ENCODE data around the gene GARIN5A. TPM values are rescaled to one million over a fixed set of nuclear protein-coding genes. Genes with fewer than 3 reads are reported as not detected.
"Not testable (repeated sequence)": the region's sequence is repeated elsewhere in the genome, so short reads cannot be mapped to it uniquely, and the experiment has no call there.

GARIN5A gene
- total RNA-seq, 6 donors from 2014 or later: 2.4 to 10.1 (median 3.0) TPM; not detected in 1

DNA sequence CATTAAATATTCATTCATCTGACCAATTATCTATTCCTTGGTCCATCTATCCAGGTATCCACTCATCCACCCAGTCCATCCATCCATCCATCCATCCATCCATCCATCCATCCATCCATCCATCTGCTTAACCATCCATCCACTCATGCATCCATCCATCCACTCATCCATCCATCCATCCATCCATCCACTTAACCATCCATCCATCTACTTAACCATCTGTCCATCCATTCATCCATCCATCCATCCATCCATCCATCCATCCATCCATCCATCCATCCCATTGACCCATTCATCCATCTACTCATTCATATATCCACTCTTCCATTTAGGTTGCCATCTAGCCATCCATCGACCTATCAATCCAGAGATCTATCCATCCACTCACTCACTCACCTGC, 32.6 kb downstream of the GARIN5A start:
- DNase-seq (no peak), ATAC-seq (ENCODE audit: low FRiP score in 2 of 2) (no peak)
- no peaks in the 10 kb centered on the region for H3K9me3 ChIP-seq
- TF ChIP-seq POLR2AphosphoS5 (IDR thresholded peaks at IDR 0.05): no peak
- no peak for TF ChIP-seq POLR2A (IDR thresholded peaks at IDR 0.05)
- no peak for TF ChIP-seq EP300 (IDR thresholded peaks at IDR 0.05)
- TF ChIP-seq, protein P1, sequence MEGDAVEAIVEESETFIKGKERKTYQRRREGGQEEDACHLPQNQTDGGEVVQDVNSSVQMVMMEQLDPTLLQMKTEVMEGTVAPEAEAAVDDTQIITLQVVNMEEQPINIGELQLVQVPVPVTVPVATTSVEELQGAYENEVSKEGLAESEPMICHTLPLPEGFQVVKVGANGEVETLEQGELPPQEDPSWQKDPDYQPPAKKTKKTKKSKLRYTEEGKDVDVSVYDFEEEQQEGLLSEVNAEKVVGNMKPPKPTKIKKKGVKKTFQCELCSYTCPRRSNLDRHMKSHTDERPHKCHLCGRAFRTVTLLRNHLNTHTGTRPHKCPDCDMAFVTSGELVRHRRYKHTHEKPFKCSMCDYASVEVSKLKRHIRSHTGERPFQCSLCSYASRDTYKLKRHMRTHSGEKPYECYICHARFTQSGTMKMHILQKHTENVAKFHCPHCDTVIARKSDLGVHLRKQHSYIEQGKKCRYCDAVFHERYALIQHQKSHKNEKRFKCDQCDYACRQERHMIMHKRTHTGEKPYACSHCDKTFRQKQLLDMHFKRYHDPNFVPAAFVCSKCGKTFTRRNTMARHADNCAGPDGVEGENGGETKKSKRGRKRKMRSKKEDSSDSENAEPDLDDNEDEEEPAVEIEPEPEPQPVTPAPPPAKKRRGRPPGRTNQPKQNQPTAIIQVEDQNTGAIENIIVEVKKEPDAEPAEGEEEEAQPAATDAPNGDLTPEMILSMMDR (IDR thresholded peaks at IDR 0.05): no peak
- no peaks in the 10 kb centered on the region for H3K27me3 ChIP-seq
- no peaks in the 10 kb centered on the region for H3K4me1 ChIP-seq
- no peak overlapping the region for H3K4me3 ChIP-seq
- WGBS, 2 donors: 64 to 76% methylated on average over 1 of the region's 1 CpG
- no peaks in the 10 kb centered on the region for H3K36me3 ChIP-seq
- no peak overlapping the region for H3K27ac ChIP-seq

DNA sequence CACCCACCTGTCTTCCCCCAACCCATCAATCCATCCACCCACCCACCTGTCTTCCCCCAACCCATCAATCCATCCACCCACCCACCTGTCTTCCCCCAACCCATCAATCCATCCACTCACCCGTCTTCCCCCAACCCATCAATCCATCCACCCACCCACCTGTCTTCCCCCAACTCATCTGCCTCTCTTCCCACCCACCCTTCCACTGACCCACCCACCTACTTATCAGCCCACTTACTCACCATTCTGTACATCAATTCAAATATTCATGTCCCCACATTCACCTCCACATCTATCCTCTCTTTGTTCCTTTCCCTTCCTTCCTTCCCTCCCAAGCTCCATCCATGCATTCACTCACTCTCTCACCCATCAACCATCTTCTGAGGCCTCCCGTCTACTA, 37.5 kb downstream of the GARIN5A start:
- not testable (repeated sequence) for H3K27ac ChIP-seq; H3K27me3 ChIP-seq; H3K36me3 ChIP-seq; H3K9me3 ChIP-seq; H3K4me1 ChIP-seq; H3K4me3 ChIP-seq; DNase-seq; ATAC-seq (ENCODE audit: low FRiP score in 2 of 2)
- 59 to 63% methylated on average over 2 of the region's 2 CpGs for WGBS, 2 donors

DNA sequence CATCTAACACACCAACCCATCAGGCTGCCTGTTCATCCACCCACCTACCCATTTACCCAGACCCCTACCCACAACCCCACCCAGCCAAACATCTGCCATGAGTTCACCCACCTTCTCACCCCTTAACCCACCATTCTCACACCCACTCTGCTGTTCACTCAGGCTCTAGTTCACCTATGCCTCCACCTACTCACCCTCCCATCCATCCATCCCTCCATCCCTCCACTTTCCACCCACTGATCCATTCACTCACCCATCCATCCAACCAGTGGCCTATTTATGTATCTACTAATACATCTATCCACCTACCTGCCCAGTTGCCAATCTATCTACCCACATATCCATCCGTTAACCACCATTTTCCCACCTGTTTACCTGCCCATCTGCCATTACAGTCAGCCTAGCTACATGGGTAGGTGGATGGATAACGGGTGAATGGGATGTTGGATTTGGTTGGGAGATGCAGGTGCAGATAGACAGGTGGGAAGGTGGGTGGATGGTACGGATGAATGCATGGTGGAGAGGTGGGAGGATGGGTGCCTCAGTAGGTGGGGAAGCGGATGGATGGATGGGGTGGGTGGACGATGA, 38.7 kb downstream of the GARIN5A start:
- WGBS, 2 donors: 90 to 94% methylated on average over 5 of the region's 5 CpGs
- Histone ChIP-seq H3K36me3 (no peaks in the 10 kb centered on the region), H3K4me1 (peaks cover 0 to 1% (median under 1%) of the 10 kb centered on the region in 4 donors), H3K27me3 (no peaks in the 10 kb centered on the region), H3K9me3 (no peaks in the 10 kb centered on the region), H3K4me3 (no peak overlapping the region), H3K27ac (no peak overlapping the region)
- DNase-seq (no peak), ATAC-seq (ENCODE audit: low FRiP score in 2 of 2) (no peak)
- TF ChIP-seq, protein P1 (IDR thresholded peaks at IDR 0.05): no peak
- TF ChIP-seq POLR2A (IDR thresholded peaks at IDR 0.05) (no peak), EP300 (IDR thresholded peaks at IDR 0.05) (no peak), POLR2AphosphoS5 (IDR thresholded peaks at IDR 0.05) (no peak)

DNA sequence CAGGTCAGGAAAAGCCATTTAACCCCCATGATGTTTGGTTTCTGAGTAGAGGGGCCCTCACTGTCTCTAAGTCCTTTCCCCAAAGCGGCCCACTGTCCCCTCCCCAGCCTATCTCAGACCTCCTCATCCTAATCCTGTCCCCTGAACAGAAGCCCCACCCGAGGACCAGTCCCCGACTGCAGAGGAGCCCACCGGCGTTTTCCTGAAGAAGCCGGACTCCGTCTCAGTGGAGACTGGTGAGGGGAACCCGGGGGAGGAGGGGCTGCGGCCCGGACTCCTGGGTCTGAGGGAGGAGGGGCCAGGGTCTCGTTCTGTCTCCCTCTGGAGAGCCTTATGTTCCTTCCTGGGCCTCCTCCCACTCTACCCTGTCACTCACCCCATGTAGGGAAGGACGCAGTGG, 41.0 kb downstream of the GARIN5A start:
- no peaks in the 10 kb centered on the region for H3K9me3 ChIP-seq
- peaks cover 0 to 4% (median 0%) of the 10 kb centered on the region in 4 donors for H3K27me3 ChIP-seq
- no peak overlapping the region for H3K4me3 ChIP-seq
- no peak for TF ChIP-seq POLR2AphosphoS5 (IDR thresholded peaks at IDR 0.05)
- TF ChIP-seq POLR2A (IDR thresholded peaks at IDR 0.05): no peak
- TF ChIP-seq EP300 (IDR thresholded peaks at IDR 0.05): no peak
- TF ChIP-seq, protein P1 (IDR thresholded peaks at IDR 0.05): no peak
- H3K27ac ChIP-seq: no peak overlapping the region
- ATAC-seq (ENCODE audit: low FRiP score in 2 of 2) (no peak), DNase-seq (no peak)
- 69 to 83% methylated on average over 10 to 12 of the region's 12 CpGs for WGBS, 2 donors
- peaks cover 9 to 20% (median 19%) of the 10 kb centered on the region in 4 donors for H3K4me1 ChIP-seq
- no peaks in the 10 kb centered on the region for H3K36me3 ChIP-seq

DNA sequence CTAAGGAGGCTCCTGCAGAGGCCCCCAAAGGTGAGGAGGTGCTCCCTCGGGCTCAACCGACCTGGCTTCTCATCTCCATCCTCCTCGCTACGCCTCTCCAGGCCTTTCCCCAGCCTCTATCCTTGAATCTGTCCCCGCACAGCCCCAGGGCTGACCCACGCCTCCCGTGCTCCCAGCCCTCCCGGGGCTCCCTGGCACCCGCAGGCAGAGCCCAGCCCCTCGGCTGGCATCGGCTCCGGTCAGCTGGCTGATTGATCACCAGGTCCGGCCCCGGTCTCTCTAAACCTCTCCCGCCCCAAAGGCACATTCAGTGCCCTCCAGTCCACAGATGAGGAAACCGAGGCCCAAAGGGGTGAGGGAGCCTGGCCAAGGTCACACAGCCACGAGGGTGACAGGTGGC, 41.4 kb downstream of the GARIN5A start:
- no peak overlapping the region for H3K4me3 ChIP-seq
- peaks cover 0 to 4% (median 0%) of the 10 kb centered on the region in 4 donors for H3K27me3 ChIP-seq
- WGBS, 2 donors: 76 to 85% methylated on average over 8 to 17 of the region's 17 CpGs
- no peak for ATAC-seq (ENCODE audit: low FRiP score in 2 of 2)
- no peaks in the 10 kb centered on the region for H3K9me3 ChIP-seq
- no peak for DNase-seq
- no peak for TF ChIP-seq POLR2A (IDR thresholded peaks at IDR 0.05)
- no peak for TF ChIP-seq EP300 (IDR thresholded peaks at IDR 0.05)
- no peak for TF ChIP-seq POLR2AphosphoS5 (IDR thresholded peaks at IDR 0.05)
- TF ChIP-seq, protein P1 (IDR thresholded peaks at IDR 0.05): no peak
- no peak overlapping the region for H3K27ac ChIP-seq
- no peaks in the 10 kb centered on the region for H3K36me3 ChIP-seq
- peaks cover 9 to 20% (median 19%) of the 10 kb centered on the region in 4 donors for H3K4me1 ChIP-seq
